Measurements from ENCODE around the gene FBN1. TPM values are rescaled to one million over a fixed set of nuclear protein-coding genes. Genes with fewer than 3 reads are reported as not detected.

FBN1 gene
- total RNA-seq, 1 donor from 2014 or later = 102 TPM

GRCh38 chr15:48367483-48367882 is 278.0 kb downstream of the FBN1 start:
- intact Hi-C loops (cut with DNase I) = no loop called here
- no peak for DNase-seq (ENCODE audit: extremely low spot score in 2 of 2)
- Histone ChIP-seq H3K36me3 (no peaks in the 10 kb centered on the region), H3K27ac (no peak overlapping the region), H3K9me3 (no peaks in the 10 kb centered on the region), H3K4me3 (no peak overlapping the region), H3K27me3 (no peaks in the 10 kb centered on the region), H3K4me1 (no peaks in the 10 kb centered on the region)
- TF ChIP-seq POLR2A (IDR thresholded peaks at IDR 0.05) = no peak
- no peak for TF ChIP-seq POLR2AphosphoS5 (IDR thresholded peaks at IDR 0.05; ENCODE audit: insufficient read depth in 1 of 2, low read depth in 1 of 2)
- TF ChIP-seq, protein P1, sequence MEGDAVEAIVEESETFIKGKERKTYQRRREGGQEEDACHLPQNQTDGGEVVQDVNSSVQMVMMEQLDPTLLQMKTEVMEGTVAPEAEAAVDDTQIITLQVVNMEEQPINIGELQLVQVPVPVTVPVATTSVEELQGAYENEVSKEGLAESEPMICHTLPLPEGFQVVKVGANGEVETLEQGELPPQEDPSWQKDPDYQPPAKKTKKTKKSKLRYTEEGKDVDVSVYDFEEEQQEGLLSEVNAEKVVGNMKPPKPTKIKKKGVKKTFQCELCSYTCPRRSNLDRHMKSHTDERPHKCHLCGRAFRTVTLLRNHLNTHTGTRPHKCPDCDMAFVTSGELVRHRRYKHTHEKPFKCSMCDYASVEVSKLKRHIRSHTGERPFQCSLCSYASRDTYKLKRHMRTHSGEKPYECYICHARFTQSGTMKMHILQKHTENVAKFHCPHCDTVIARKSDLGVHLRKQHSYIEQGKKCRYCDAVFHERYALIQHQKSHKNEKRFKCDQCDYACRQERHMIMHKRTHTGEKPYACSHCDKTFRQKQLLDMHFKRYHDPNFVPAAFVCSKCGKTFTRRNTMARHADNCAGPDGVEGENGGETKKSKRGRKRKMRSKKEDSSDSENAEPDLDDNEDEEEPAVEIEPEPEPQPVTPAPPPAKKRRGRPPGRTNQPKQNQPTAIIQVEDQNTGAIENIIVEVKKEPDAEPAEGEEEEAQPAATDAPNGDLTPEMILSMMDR (IDR thresholded peaks at IDR 0.05) = no peak

DNA sequence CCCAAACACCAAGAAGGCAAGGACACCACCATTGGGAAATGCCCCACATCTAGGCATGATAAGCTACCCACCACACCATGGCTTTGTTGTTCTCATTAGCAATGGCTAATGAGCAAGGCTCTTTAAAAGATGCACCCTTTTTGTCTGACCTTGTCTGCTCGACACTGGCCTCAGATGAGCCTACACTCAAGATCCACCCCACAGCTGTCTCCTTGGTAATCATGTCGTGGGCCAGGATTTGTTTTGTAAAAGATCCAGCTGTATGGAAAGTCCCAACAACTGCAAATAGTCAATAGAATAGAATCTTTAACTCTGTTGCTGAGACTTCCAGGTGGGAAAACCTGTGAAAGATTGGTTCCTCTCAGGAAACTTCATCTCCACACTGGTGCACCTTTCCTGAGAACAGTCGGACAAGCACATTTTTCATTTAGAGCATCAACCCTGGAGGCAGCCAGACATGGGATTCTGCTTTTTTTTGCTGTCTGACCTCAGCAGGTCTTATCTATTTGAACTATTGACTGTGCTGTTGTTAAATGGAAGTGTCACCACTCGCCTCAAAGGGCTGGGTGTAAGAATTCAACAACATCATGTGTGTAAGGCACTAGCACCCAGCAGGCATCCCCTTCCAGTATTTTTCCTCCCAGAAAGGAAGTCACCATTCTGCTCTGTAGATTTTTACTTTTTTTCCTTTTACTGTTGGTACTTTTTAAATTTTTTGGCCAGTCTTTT is 278.8 kb downstream of the FBN1 start:
- no peak overlapping the region for H3K27ac ChIP-seq
- H3K9me3 ChIP-seq = no peaks in the 10 kb centered on the region
- no peak for DNase-seq (ENCODE audit: extremely low spot score in 2 of 2)
- intact Hi-C loops (cut with DNase I) = no loop called here
- no peaks in the 10 kb centered on the region for H3K36me3 ChIP-seq
- no peak overlapping the region for H3K4me3 ChIP-seq
- H3K27me3 ChIP-seq = no peaks in the 10 kb centered on the region
- H3K4me1 ChIP-seq = no peaks in the 10 kb centered on the region
- TF ChIP-seq POLR2AphosphoS5 (IDR thresholded peaks at IDR 0.05; ENCODE audit: insufficient read depth in 1 of 2, low read depth in 1 of 2) (no peak), POLR2A (IDR thresholded peaks at IDR 0.05) (no peak)
- TF ChIP-seq, protein P1 (IDR thresholded peaks at IDR 0.05) = no peak

GRCh38 chr15:48365575-48365974 is 279.9 kb downstream of the FBN1 start:
- H3K27ac ChIP-seq = no peak overlapping the region
- H3K4me3 ChIP-seq = no peak overlapping the region
- no peaks in the 10 kb centered on the region for H3K27me3 ChIP-seq
- H3K9me3 ChIP-seq = no peaks in the 10 kb centered on the region
- TF ChIP-seq POLR2A (IDR thresholded peaks at IDR 0.05) (no peak), POLR2AphosphoS5 (IDR thresholded peaks at IDR 0.05; ENCODE audit: insufficient read depth in 1 of 2, low read depth in 1 of 2) (no peak)
- TF ChIP-seq, protein P1 (IDR thresholded peaks at IDR 0.05) = no peak
- intact Hi-C loops (cut with DNase I) = no loop called here
- DNase-seq (ENCODE audit: extremely low spot score in 2 of 2) = no peak
- no peaks in the 10 kb centered on the region for H3K4me1 ChIP-seq
- no peaks in the 10 kb centered on the region for H3K36me3 ChIP-seq

GRCh38 chr15:48363474-48363873 is 282.0 kb downstream of the FBN1 start:
- Histone ChIP-seq H3K27ac (no peak overlapping the region), H3K4me1 (no peaks in the 10 kb centered on the region), H3K27me3 (no peaks in the 10 kb centered on the region), H3K36me3 (no peaks in the 10 kb centered on the region), H3K9me3 (no peaks in the 10 kb centered on the region), H3K4me3 (no peak overlapping the region)
- TF ChIP-seq POLR2AphosphoS5 (IDR thresholded peaks at IDR 0.05; ENCODE audit: insufficient read depth in 1 of 2, low read depth in 1 of 2) = no peak
- TF ChIP-seq, protein P1 (IDR thresholded peaks at IDR 0.05) = no peak
- TF ChIP-seq POLR2A (IDR thresholded peaks at IDR 0.05) = no peak
- no peak for DNase-seq (ENCODE audit: extremely low spot score in 2 of 2)
- intact Hi-C loops (cut with DNase I) = no loop called here

DNA sequence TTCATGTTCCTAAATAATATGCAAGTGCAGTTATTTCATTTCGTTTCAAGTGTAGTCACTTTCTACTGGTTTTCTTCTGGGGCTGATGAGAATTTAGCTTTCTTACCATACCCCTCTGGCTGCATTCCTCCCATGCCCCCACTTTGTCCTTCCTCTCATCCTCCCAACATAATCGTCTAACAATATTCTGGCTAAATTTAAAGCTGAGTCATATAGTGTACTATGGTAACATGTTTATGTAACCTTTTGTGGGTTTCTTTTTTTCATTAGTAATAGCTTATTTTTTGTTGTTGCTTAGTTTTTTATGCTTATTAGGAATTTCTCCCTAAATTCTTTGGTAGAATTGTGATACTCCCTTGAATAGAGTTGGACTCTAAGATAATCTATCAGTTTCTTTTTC is 283.8 kb downstream of the FBN1 start:
- no peak overlapping the region for H3K27ac ChIP-seq
- DNase-seq (ENCODE audit: extremely low spot score in 2 of 2) = no peak
- no peaks in the 10 kb centered on the region for H3K27me3 ChIP-seq
- no peaks in the 10 kb centered on the region for H3K36me3 ChIP-seq
- intact Hi-C loops (cut with DNase I) = no loop called here
- no peaks in the 10 kb centered on the region for H3K4me1 ChIP-seq
- TF ChIP-seq POLR2AphosphoS5 (IDR thresholded peaks at IDR 0.05; ENCODE audit: insufficient read depth in 1 of 2, low read depth in 1 of 2) (no peak), POLR2A (IDR thresholded peaks at IDR 0.05) (no peak)
- TF ChIP-seq, protein P1 (IDR thresholded peaks at IDR 0.05) = no peak
- no peaks in the 10 kb centered on the region for H3K9me3 ChIP-seq
- no peak overlapping the region for H3K4me3 ChIP-seq

Measured in vagina (tissue), 2 donors.